ENCODE results near the gene GRID2.

GRCh38 chr4:93617606-93618005 is 1313.8 kb downstream of the GRID2 start:
- TF ChIP-seq CSRNP3 (CRISPR knock-in tag; IDR thresholded peaks at IDR 0.05) (no peak), ZFP3 (CRISPR knock-in tag; IDR thresholded peaks at IDR 0.05) (no peak), ZNF565 (CRISPR knock-in tag; conservative IDR thresholded peaks at IDR 0.05; ENCODE audit: low read depth) (no peak), ARNTL (CRISPR knock-in tag; IDR thresholded peaks at IDR 0.05; ENCODE audit: borderline replicate concordance, low read depth) (no peak), ISL1 (CRISPR knock-in tag; IDR thresholded peaks at IDR 0.05) (no peak)

Data from SK-N-SH treated with all-trans-retinoic acid at 6 μM for 48 hours (cell line).